Natural killer cell (primary cell): ENCODE data around the gene SF3B2. TPM values are rescaled to one million over a fixed set of nuclear protein-coding genes. Genes with fewer than 3 reads are reported as not detected.
"Not testable (repeated sequence)": the region's sequence is repeated elsewhere in the genome, so short reads cannot be mapped to it uniquely, and the experiment has no call there.

Experiments
- ATAC-seq, 3 donors: fragments of 150-1000 bp in 2 of 3; fragments of 200-7000 bp in 1 of 3; cut with Tn5 transposase; 1 replicate in 1 of 3; 2 replicates in 2 of 3; pipeline ENCODE4 v1.10.0; 2021; ENCODE audit warnings: mild to moderate bottlenecking in 2 of 3, moderate library complexity in 2 of 3
- DNase-seq, 2 donors: peaks; one replicate each; pipeline versions ENCODE4 v3.0.0 to v3.0.0-alpha.2; 2013 to 2021; ENCODE audit warnings: mixed read lengths in 1 of 2
- H3K27ac ChIP-seq: one replicate; pipeline ENCODE4 v1.5.1; 2013; ENCODE audit warnings: mild to moderate bottlenecking, low read length
- H3K27me3 ChIP-seq: one replicate; pipeline ENCODE4 v1.6.1; 2013; ENCODE audit warnings: low read length; ENCODE audit not compliant: control insufficient read depth, insufficient read depth
- H3K36me3 ChIP-seq: one replicate; pipeline ENCODE4 v1.6.1; 2013; ENCODE audit warnings: low read length; ENCODE audit not compliant: control insufficient read depth, insufficient read depth
- H3K4me1 ChIP-seq: one replicate; pipeline ENCODE4 v1.6.1; 2013; ENCODE audit warnings: low read length; ENCODE audit not compliant: control insufficient read depth, insufficient read depth
- H3K4me3 ChIP-seq: one replicate; pipeline ENCODE4 v1.5.1; 2013; ENCODE audit warnings: low read length
- H3K9me3 ChIP-seq: one replicate; pipeline ENCODE4 v1.6.1; 2013; ENCODE audit warnings: low read length; ENCODE audit not compliant: control insufficient read depth, insufficient read depth
- H3K27ac Mint-ChIP-seq, 2 donors: one replicate each; pipeline ENCODE4 v1.8.0; 2022; ENCODE audit warnings: mild to moderate bottlenecking in 2 of 2, mixed read lengths in 2 of 2, moderate library complexity in 1 of 2
- H3K27me3 Mint-ChIP-seq, 2 donors: one replicate each; pipeline ENCODE4 v1.8.0; 2022; ENCODE audit warnings: low read depth in 2 of 2, mixed read lengths in 2 of 2
- H3K36me3 Mint-ChIP-seq: one replicate; pipeline ENCODE4 v1.8.0; 2022; ENCODE audit warnings: mixed read lengths
- H3K4me1 Mint-ChIP-seq, 2 donors: one replicate each; pipeline ENCODE4 v1.8.0; 2022; ENCODE audit warnings: mixed read lengths in 2 of 2
- H3K4me3 Mint-ChIP-seq: one replicate; pipeline ENCODE4 v1.8.0; 2022; ENCODE audit warnings: mild to moderate bottlenecking, moderate library complexity, mixed read lengths
- H3K9me3 Mint-ChIP-seq, 2 donors: one replicate each; pipeline ENCODE4 v1.8.0; 2022; ENCODE audit warnings: mixed read lengths in 2 of 2
- CTCF ChIP-seq: fragments of 200-600 bp; IDR thresholded peaks from one replicate; pipeline ENCODE4 v1.8.0; 2022; ENCODE audit warnings: antibody characterized with exemption
- WGBS: methylation state at CpG from one replicate; pipeline ENCODE4 v1.1.7; 2013; ENCODE audit warnings: missing lambda C conversion rate; ENCODE audit not compliant: insufficient coverage; 5-methylcytosine and 5-hydroxymethylcytosine counted together
- intact Hi-C: fragments of 100-400 bp; cut with micrococcal nuclease; formaldehyde crosslinking; loops from one replicate; pipeline ENCODE4 v1.14.2; 2022
- total RNA-seq, 4 donors: library from RNA; stranded (reverse); fragments of 120-200 nt in 1 of 4; gene quantifications; one replicate each; pipeline versions ENCODE4 v1.2.3 to v1.2.4, GENCODE V29; 2013 to 2022

The SF3B2 gene
- total RNA-seq, 3 donors from 2014 or later (not counting 1 experiment from before 2014, with no cell fraction given) = 249 to 269 (median 253) TPM

- Histone ChIP-seq H3K36me3 (peaks cover 13% of the 10 kb centered on the region), H3K4me1 (peaks cover 11% of the 10 kb centered on the region), H3K27me3 (peaks cover 17% of the 10 kb centered on the region), H3K9me3 (no peaks in the 10 kb centered on the region), H3K27ac (no peak overlapping the region), H3K4me3 (no peak overlapping the region)
- Mint-ChIP-seq H3K4me3 (no peak overlapping the region), H3K27ac (no peak overlapping the region), H3K36me3 (no peaks in the 10 kb centered on the region), H3K27me3 (peaks cover 4 to 7% of the 10 kb centered on the region in 2 donors), H3K9me3 (no peaks in the 10 kb centered on the region), H3K4me1 (peaks cover 2 to 9% of the 10 kb centered on the region in 2 donors)
- WGBS = 94% methylated on average over 2 of the region's 2 CpGs
- TF ChIP-seq CTCF = no peak
- DNase-seq (no peak), ATAC-seq (no peak)
- intact Hi-C loops = no loop called here
Observed at GRCh38 chr11:66008095-66008467, 44.1 kb upstream of the SF3B2 start.

GRCh38 chr11:66008468-66009101 is 43.6 kb upstream of the SF3B2 start:
- no peak overlapping the region for H3K27ac Mint-ChIP-seq
- H3K36me3 Mint-ChIP-seq = no peaks in the 10 kb centered on the region
- Histone ChIP-seq H3K36me3 (peaks cover 11% of the 10 kb centered on the region), H3K4me3 (no peak overlapping the region), H3K9me3 (no peaks in the 10 kb centered on the region), H3K4me1 (peaks cover 6% of the 10 kb centered on the region), H3K27me3 (peaks cover 18% of the 10 kb centered on the region), H3K27ac (no peak overlapping the region)
- peaks cover 4 to 7% of the 10 kb centered on the region in 2 donors for H3K27me3 Mint-ChIP-seq
- 73% methylated on average over 10 of the region's 10 CpGs for WGBS
- no peak for TF ChIP-seq CTCF
- peaks cover 0 to 4% of the 10 kb centered on the region in 2 donors for H3K4me1 Mint-ChIP-seq
- no peaks in the 10 kb centered on the region for H3K9me3 Mint-ChIP-seq
- ATAC-seq (no peak), DNase-seq (no peak)
- intact Hi-C loops = no loop called here
- no peak overlapping the region for H3K4me3 Mint-ChIP-seq

- H3K27ac ChIP-seq, H3K36me3 Mint-ChIP-seq, H3K4me1 Mint-ChIP-seq, H3K27ac Mint-ChIP-seq, H3K9me3 Mint-ChIP-seq, H3K36me3 ChIP-seq, DNase-seq, H3K4me3 Mint-ChIP-seq, intact Hi-C loops, H3K4me3 ChIP-seq, H3K27me3 Mint-ChIP-seq, H3K9me3 ChIP-seq, ATAC-seq, H3K4me1 ChIP-seq: not testable (repeated sequence)
- WGBS = 88% methylated on average over 4 of the region's 4 CpGs
- H3K27me3 ChIP-seq = peaks cover 18% of the 10 kb centered on the region
Observed at GRCh38 chr11:66010036-66010435, 42.1 kb upstream of the SF3B2 start.

- TF ChIP-seq CTCF = no peak
- ATAC-seq = no peak
- peaks cover 4 to 7% of the 10 kb centered on the region in 2 donors for H3K27me3 Mint-ChIP-seq
Observed at GRCh38 chr11:66011239-66011784, 40.9 kb upstream of the SF3B2 start.

More at GRCh38 chr11:66011239-66011784, 40.9 kb upstream of the SF3B2 start:
- H3K27ac Mint-ChIP-seq = no peak overlapping the region
- intact Hi-C loops = no loop called here
- no peak overlapping the region for H3K4me3 ChIP-seq
- DNase-seq = no peak
- H3K36me3 Mint-ChIP-seq = no peaks in the 10 kb centered on the region
- H3K27me3 ChIP-seq = peaks cover 18% of the 10 kb centered on the region
- no peaks in the 10 kb centered on the region for H3K9me3 Mint-ChIP-seq
- H3K27ac ChIP-seq = no peak overlapping the region
- H3K4me1 ChIP-seq = peaks cover 5% of the 10 kb centered on the region
- H3K4me3 Mint-ChIP-seq = no peak overlapping the region
- peaks cover 0 to 10% of the 10 kb centered on the region in 2 donors for H3K4me1 Mint-ChIP-seq
- 66% methylated on average over 14 of the region's 14 CpGs for WGBS
- no peaks in the 10 kb centered on the region for H3K36me3 ChIP-seq
- H3K9me3 ChIP-seq = no peaks in the 10 kb centered on the region
